ENCODE results near the gene XYLT1.

Gene XYLT1

DNA sequence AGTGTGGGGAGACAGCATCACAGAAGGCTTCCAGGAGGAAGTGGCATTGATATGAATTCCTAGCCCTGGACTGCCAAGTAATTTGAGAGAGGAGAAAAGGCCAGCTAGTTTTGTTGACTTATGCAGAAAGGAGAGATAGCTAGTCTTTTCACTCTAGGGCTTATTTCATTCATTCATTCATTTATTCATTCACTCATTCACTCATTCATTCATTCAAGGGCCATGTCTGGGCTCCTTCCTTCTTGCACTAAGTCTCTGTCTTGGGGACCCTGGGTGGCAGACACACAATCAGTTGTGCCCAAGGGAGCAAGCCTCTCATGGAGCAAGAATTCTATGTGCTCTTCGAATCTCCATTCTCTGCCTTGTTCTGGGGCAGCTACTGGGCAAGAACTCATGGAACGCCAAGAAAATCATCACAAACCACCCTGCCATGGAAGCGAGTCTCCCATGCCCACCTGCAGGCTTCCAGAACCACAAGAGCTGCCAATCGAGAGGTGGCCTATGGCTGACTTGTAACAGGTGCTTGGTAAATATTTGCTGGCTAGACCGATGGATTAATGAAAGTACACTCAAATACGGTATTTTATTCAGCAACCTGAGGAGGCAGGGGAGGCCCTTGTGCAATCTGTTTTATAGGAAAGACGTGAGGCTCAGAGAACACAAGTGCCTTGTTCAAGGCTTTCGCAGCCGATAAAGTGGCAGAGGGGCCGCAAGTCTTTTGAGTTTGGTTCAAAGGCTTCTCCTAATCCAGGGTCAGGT, 223.6 kb downstream of the XYLT1 start:
- Histone ChIP-seq H3K9ac (ENCODE audit: insufficient read length) (no peak overlapping the region), H3K4me3 (no peak overlapping the region), H3K36me3 (ENCODE audit: insufficient read depth, low read length) (no peaks in the 10 kb centered on the region), H3K27ac (no peak overlapping the region), H3K9me3 (ENCODE audit: low read depth, low read length) (no peaks in the 10 kb centered on the region)
- DNase-seq (ENCODE audit: low read depth, low spot score): no peak
- no peak for TF ChIP-seq EZH2 (IDR thresholded peaks at IDR 0.05)

DNA sequence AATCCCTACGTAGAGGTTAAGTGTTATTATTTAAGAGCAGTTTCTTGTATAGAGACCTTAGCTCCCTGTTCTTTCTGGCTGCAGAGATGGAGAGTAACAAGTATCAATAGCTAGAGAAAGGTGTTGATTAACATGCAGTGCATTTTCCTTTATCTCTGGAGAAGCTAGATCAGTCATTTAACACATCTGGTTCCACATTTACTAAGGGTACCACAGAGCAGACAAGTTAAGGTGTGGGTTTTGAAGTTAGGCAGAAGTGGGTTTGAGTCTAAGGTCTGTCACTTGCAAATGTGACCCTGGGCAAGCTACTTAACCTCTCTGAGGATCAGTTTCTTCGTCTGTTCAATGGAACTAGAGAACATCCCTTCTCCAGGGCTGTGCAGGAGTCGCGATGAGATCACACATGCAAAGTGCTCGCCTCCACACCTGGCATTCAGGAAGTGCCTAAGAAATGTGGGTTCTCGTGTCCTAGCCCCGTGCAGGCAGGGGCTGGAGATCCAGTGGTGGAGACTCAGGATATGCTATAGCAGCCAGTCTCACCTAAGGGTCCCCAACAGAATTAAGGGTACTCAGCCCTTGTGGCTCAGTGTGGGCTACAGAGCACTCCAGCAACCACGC, 224.4 kb downstream of the XYLT1 start:
- no peak overlapping the region for H3K9ac ChIP-seq (ENCODE audit: insufficient read length)
- H3K36me3 ChIP-seq (ENCODE audit: insufficient read depth, low read length): no peaks in the 10 kb centered on the region
- TF ChIP-seq POLR2AphosphoS5 (IDR thresholded peaks at IDR 0.05; ENCODE audit: borderline replicate concordance, low read depth, low read length): no peak
- no peak for TF ChIP-seq EZH2 (IDR thresholded peaks at IDR 0.05)
- TF ChIP-seq FOXP2 (optimal IDR thresholded peaks at IDR 0.05; ENCODE audit: control extremely low read depth, extremely low read length, insufficient read depth): no peak
- no peak overlapping the region for H3K27ac ChIP-seq
- H3K9me3 ChIP-seq (ENCODE audit: low read depth, low read length): no peaks in the 10 kb centered on the region
- DNase-seq (ENCODE audit: low read depth, low spot score): no peak
- no peak overlapping the region for H3K4me3 ChIP-seq

DNA sequence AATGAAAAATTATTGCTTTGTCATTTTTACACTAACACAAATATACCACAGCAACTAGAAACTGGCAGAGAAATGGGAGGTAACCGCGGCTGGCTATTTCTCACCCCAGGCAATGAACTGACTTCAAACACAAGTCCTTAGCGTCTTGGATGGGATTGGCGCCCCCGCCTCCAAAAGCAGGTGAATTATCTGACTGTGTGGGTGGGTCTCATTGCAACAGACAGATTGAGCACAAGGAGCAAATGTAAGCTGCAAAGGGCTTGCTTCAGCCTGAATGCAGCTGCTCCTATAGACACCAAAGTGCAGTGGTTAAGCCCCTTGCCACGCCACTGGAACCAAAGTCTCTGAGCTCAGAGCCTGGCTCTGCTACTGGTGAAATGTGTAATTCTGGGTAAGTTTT, 225.0 kb downstream of the XYLT1 start:
- H3K27ac ChIP-seq: no peak overlapping the region
- H3K9me3 ChIP-seq (ENCODE audit: low read depth, low read length): no peaks in the 10 kb centered on the region
- no peak for DNase-seq (ENCODE audit: low read depth, low spot score)
- no peak overlapping the region for H3K9ac ChIP-seq (ENCODE audit: insufficient read length)
- TF ChIP-seq FOXP2 (optimal IDR thresholded peaks at IDR 0.05; ENCODE audit: control extremely low read depth, extremely low read length, insufficient read depth): no peak
- no peak for TF ChIP-seq POLR2AphosphoS5 (IDR thresholded peaks at IDR 0.05; ENCODE audit: borderline replicate concordance, low read depth, low read length)
- TF ChIP-seq EZH2 (IDR thresholded peaks at IDR 0.05): no peak
- H3K4me3 ChIP-seq: no peak overlapping the region
- H3K36me3 ChIP-seq (ENCODE audit: insufficient read depth, low read length): no peaks in the 10 kb centered on the region

- Histone ChIP-seq H3K27ac (no peak overlapping the region), H3K9me3 (ENCODE audit: low read depth, low read length) (no peaks in the 10 kb centered on the region), H3K36me3 (ENCODE audit: insufficient read depth, low read length) (no peaks in the 10 kb centered on the region), H3K4me3 (no peak overlapping the region), H3K9ac (ENCODE audit: insufficient read length) (no peak overlapping the region)
- TF ChIP-seq POLR2AphosphoS5 (IDR thresholded peaks at IDR 0.05; ENCODE audit: borderline replicate concordance, low read depth, low read length) (no peak), EZH2 (IDR thresholded peaks at IDR 0.05) (no peak), FOXP2 (optimal IDR thresholded peaks at IDR 0.05; ENCODE audit: control extremely low read depth, extremely low read length, insufficient read depth) (no peak)
- DNase-seq (ENCODE audit: low read depth, low spot score): no peak
These were observed 225.7 kb downstream of the XYLT1 start for GRCh38 chr16:17244872-17245551.

- no peak for DNase-seq (ENCODE audit: low read depth, low spot score)
- Histone ChIP-seq H3K4me3 (no peak overlapping the region), H3K9me3 (ENCODE audit: low read depth, low read length) (no peaks in the 10 kb centered on the region), H3K36me3 (ENCODE audit: insufficient read depth, low read length) (no peaks in the 10 kb centered on the region), H3K27ac (no peak overlapping the region), H3K9ac (ENCODE audit: insufficient read length) (no peak overlapping the region)
- no peak for TF ChIP-seq POLR2AphosphoS5 (IDR thresholded peaks at IDR 0.05; ENCODE audit: borderline replicate concordance, low read depth, low read length)
- TF ChIP-seq EZH2 (IDR thresholded peaks at IDR 0.05): no peak
- no peak for TF ChIP-seq FOXP2 (optimal IDR thresholded peaks at IDR 0.05; ENCODE audit: control extremely low read depth, extremely low read length, insufficient read depth)
These were observed 229.4 kb downstream of the XYLT1 start for GRCh38 chr16:17241264-17241835.

GRCh38 chr16:17238285-17239028, 232.3 kb downstream of the XYLT1 start:
- DNase-seq (ENCODE audit: low read depth, low spot score): no peak
- Histone ChIP-seq H3K9ac (ENCODE audit: insufficient read length) (no peak overlapping the region), H3K27ac (no peak overlapping the region), H3K36me3 (ENCODE audit: insufficient read depth, low read length) (no peaks in the 10 kb centered on the region), H3K4me3 (no peak overlapping the region), H3K9me3 (ENCODE audit: low read depth, low read length) (no peaks in the 10 kb centered on the region)
- TF ChIP-seq EZH2 (IDR thresholded peaks at IDR 0.05) (no peak), POLR2AphosphoS5 (IDR thresholded peaks at IDR 0.05; ENCODE audit: borderline replicate concordance, low read depth, low read length) (no peak), FOXP2 (optimal IDR thresholded peaks at IDR 0.05; ENCODE audit: control extremely low read depth, extremely low read length, insufficient read depth) (no peak)

- no peaks in the 10 kb centered on the region for H3K9me3 ChIP-seq (ENCODE audit: low read depth, low read length)
- no peak overlapping the region for H3K4me3 ChIP-seq
- TF ChIP-seq POLR2AphosphoS5 (IDR thresholded peaks at IDR 0.05; ENCODE audit: borderline replicate concordance, low read depth, low read length) (no peak), FOXP2 (optimal IDR thresholded peaks at IDR 0.05; ENCODE audit: control extremely low read depth, extremely low read length, insufficient read depth) (no peak), EZH2 (IDR thresholded peaks at IDR 0.05) (no peak)
- H3K9ac ChIP-seq (ENCODE audit: insufficient read length): no peak overlapping the region
- H3K36me3 ChIP-seq (ENCODE audit: insufficient read depth, low read length): no peaks in the 10 kb centered on the region
- H3K27ac ChIP-seq: no peak overlapping the region
- DNase-seq (ENCODE audit: low read depth, low spot score): no peak
These were observed 233.3 kb downstream of the XYLT1 start for GRCh38 chr16:17237350-17237944.

Data from SK-N-MC (cell line).